Hepatocyte (in vitro differentiated cells): Measurements from ENCODE around the gene KCNK3.

Experiments used
- CTCF ChIP-seq: fragments of 200-600 bp; sonication (generic); IDR thresholded peaks from 2 replicates; pipeline ENCODE4 v1.5.1; 2016; ENCODE audit warnings: antibody characterized with exemption, mild to moderate bottlenecking; ENCODE audit not compliant: poor library complexity
- EZH2 ChIP-seq: fragments of 200-600 bp; sonication (generic); IDR thresholded peaks from 2 replicates; pipeline ENCODE4 v1.6.1; 2016; ENCODE audit warnings: antibody characterized with exemption, mild to moderate bottlenecking, borderline replicate concordance

- TF ChIP-seq CTCF (no peak), EZH2 (no peak)
Observed at GRCh38 chr2:26757873-26758789, 65.6 kb downstream of the KCNK3 start.
